HepG2 (cell line): ENCODE results near the gene NECAB2. TPM values are rescaled to one million over a fixed set of nuclear protein-coding genes. Genes with fewer than 3 reads are reported as not detected.

Experiments
- AKNA ChIP-seq: sonication (generic); formaldehyde crosslinking; IDR thresholded peaks from 2 replicates; pipeline ENCODE4 v1.4.0; 2020; ENCODE audit warnings: missing genetic modification reagents, borderline replicate concordance
- BCLAF1 ChIP-seq: fragments of 450-650 bp; IDR thresholded peaks from 2 replicates; pipeline ENCODE4 v1.6.1; 2017; ENCODE audit warnings: mild to moderate bottlenecking
- DBP ChIP-seq: sonication (generic); formaldehyde crosslinking; IDR thresholded peaks from 2 replicates; pipeline ENCODE4 v1.4.0; 2020; ENCODE audit warnings: missing genetic modification reagents; ENCODE audit errors: not compliant biosample characterization
- GTF2F1 ChIP-seq: fragments of 150-350 bp; IDR thresholded peaks from 2 replicates; pipeline ENCODE4 v1.6.1; 2014; ENCODE audit warnings: low read length
- MTF1 ChIP-seq: sonication (generic); formaldehyde crosslinking; IDR thresholded peaks from 2 replicates; pipeline ENCODE4 v1.5.0; 2020; ENCODE audit warnings: missing genetic modification reagents
- RFX3 ChIP-seq: IDR thresholded peaks from 2 replicates; pipeline ENCODE4 v1.6.1; 2016; ENCODE audit warnings: missing biosample characterization, missing genetic modification reagents
- ZBTB34 ChIP-seq: sonication (generic); formaldehyde crosslinking; IDR thresholded peaks from 2 replicates; pipeline ENCODE4 v1.8.0; 2022; ENCODE audit warnings: mild to moderate bottlenecking, missing genetic modification reagents
- ZNF124 ChIP-seq: sonication (generic); formaldehyde crosslinking; IDR thresholded peaks from 2 replicates; pipeline ENCODE4 v1.4.0; 2020; ENCODE audit warnings: missing genetic modification reagents
- ZNF251 ChIP-seq: sonication (generic); formaldehyde crosslinking; IDR thresholded peaks from 2 replicates; pipeline ENCODE4 v1.9.0; 2021; ENCODE audit warnings: mild to moderate bottlenecking, missing genetic modification reagents
- ZNF350 ChIP-seq: sonication (generic); formaldehyde crosslinking; IDR thresholded peaks from 2 replicates; pipeline ENCODE4 v1.4.0; 2020; ENCODE audit warnings: mild to moderate bottlenecking, low read depth, missing genetic modification reagents, borderline replicate concordance
- ZNF710 ChIP-seq: sonication (generic); formaldehyde crosslinking; IDR thresholded peaks from 2 replicates; pipeline ENCODE4 v1.5.0; 2020; ENCODE audit warnings: mild to moderate bottlenecking, missing genetic modification reagents, borderline replicate concordance
- ZNF781 ChIP-seq: sonication (generic); formaldehyde crosslinking; IDR thresholded peaks from 2 replicates; pipeline ENCODE4 v1.5.1; 2020; ENCODE audit warnings: borderline replicate concordance, mild to moderate bottlenecking, missing genetic modification reagents; ENCODE audit errors: not compliant biosample characterization
- ZSCAN29 ChIP-seq: sonication (generic); formaldehyde crosslinking; conservative IDR thresholded peaks from 2 replicates; pipeline ENCODE4 v1.4.0; 2020; ENCODE audit warnings: mild to moderate bottlenecking, missing genetic modification reagents
- polyA plus RNA-seq, 8 experiments: library from polyadenylated mRNA; depleted of rRNA in 3 of 8; stranded (reverse) in 7 of 8; unstranded in 1 of 8; fragments of >200 nt; fragmentation: Illumina TruSeq in 4 of 8; extraction: Trizol in 4 of 8; gene quantifications; 2 replicates each; pipeline versions ENCODE4 v1.2.1 to v1.2.3, GENCODE V29; 2011 to 2016; ENCODE audit warnings: low read depth in 4 of 8, missing spikeins in 1 of 8, mixed read lengths in 1 of 8; ENCODE audit not compliant: insufficient read depth in 1 of 8
- total RNA-seq, 5 experiments: library from RNA; depleted of rRNA; stranded (reverse); fragments of >200 nt; fragmentation: Illumina TruSeq; extraction: Trizol; gene quantifications; 2 replicates each; pipeline ENCODE4 v1.2.3, GENCODE V29; 2016; ENCODE audit warnings: low read depth in 1 of 5

The NECAB2 gene
- total and polyA plus RNA-seq, 2 of the 13 experiments (the other 11 are each of a cell fraction or from before 2014, with no cell fraction given) = 0.21 to 0.49 TPM

GRCh38 chr16:83946781-83947566, 21.1 kb upstream of the NECAB2 start (continued):
- TF ChIP-seq MTF1 (CRISPR knock-in tag) = no peak
- TF ChIP-seq GTF2F1 = no peak
- TF ChIP-seq ZNF350 = no peak
- no peak for TF ChIP-seq DBP (CRISPR knock-in tag)
- no peak for TF ChIP-seq ZNF781 (CRISPR knock-in tag)
- 0 out of 2 replicates have a peak, but pooled peaks have one; percentile 84 for TF ChIP-seq ZNF710 (CRISPR knock-in tag)
- TF ChIP-seq ZSCAN29 (CRISPR knock-in tag) = no peak
- peak; percentile 88; the same call in 1 of the 2 replicates for TF ChIP-seq ZBTB34 (CRISPR knock-in tag)
- TF ChIP-seq BCLAF1 = no peak
- no peak for TF ChIP-seq ZNF251
- no peak for TF ChIP-seq ZNF124 (CRISPR knock-in tag)
- TF ChIP-seq AKNA (CRISPR knock-in tag) = no peak
- no peak for TF ChIP-seq RFX3
